Measurements from ENCODE around the gene HEATR3.
A peak's percentile ranks its signal among the peaks of the same experiment; 100 is the strongest.

HEATR3 gene

DNA sequence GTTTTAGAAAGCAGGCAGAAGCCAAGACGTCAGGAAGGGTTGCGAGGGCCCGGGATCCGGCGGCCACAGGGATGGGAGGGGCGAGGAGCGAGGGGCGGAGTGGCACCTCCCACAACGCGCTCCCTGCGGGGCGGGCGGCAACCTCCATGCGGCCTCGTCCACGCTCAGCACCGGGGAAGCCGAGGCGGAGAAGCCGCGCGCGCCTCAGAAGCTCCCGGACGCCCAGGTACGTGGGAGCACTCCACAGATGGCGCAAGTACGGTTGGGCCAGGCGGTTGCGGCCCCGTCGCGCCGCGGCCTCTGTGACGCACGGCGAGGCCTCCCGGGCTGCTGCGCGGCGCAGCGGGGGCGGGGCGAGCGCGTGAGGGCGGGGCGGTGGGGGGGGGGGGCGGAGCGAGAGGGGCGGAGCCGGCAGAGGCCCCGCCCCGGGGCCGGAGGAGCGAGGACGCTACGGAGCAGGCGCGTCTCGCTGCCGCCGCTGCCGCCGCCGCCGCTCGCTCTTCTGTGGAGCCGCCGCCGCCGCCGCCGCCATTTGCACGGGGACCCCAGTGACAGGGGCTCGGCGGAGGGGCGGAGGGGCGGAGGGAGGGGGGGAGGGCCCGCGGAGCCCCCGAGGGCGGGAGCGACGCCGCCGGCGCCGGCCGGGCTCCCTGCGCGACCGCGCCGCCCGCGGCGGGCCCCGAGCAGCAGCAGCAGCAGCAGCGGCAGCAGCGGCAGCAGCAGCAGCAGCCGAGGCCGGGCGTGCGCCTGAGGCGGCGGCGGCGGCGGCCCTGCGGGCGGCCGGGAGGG lies 87.2 kb downstream of the HEATR3 start, which contains the start of gene TENT4B:
TSS of gene TENT4B (plus strand) at position 500 of the 789 bp plus-strand sequence. CDS start 316 bp downstream, outside the sequence.
- TF ChIP-seq, protein P1, sequence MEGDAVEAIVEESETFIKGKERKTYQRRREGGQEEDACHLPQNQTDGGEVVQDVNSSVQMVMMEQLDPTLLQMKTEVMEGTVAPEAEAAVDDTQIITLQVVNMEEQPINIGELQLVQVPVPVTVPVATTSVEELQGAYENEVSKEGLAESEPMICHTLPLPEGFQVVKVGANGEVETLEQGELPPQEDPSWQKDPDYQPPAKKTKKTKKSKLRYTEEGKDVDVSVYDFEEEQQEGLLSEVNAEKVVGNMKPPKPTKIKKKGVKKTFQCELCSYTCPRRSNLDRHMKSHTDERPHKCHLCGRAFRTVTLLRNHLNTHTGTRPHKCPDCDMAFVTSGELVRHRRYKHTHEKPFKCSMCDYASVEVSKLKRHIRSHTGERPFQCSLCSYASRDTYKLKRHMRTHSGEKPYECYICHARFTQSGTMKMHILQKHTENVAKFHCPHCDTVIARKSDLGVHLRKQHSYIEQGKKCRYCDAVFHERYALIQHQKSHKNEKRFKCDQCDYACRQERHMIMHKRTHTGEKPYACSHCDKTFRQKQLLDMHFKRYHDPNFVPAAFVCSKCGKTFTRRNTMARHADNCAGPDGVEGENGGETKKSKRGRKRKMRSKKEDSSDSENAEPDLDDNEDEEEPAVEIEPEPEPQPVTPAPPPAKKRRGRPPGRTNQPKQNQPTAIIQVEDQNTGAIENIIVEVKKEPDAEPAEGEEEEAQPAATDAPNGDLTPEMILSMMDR (IDR thresholded peaks at IDR 0.05; ENCODE audit: extremely low read depth, insufficient read depth, missing control alignments), result peak; percentile 6
- peak; percentile 98 for DNase-seq (ENCODE audit: low spot score)
- in situ Hi-C loops (cut with MboI; ENCODE audit: low pct_unique_long_range_greater_than_20kb, low sequenced_read_pairs, unreplicated experiment), result no loop called here

DNA sequence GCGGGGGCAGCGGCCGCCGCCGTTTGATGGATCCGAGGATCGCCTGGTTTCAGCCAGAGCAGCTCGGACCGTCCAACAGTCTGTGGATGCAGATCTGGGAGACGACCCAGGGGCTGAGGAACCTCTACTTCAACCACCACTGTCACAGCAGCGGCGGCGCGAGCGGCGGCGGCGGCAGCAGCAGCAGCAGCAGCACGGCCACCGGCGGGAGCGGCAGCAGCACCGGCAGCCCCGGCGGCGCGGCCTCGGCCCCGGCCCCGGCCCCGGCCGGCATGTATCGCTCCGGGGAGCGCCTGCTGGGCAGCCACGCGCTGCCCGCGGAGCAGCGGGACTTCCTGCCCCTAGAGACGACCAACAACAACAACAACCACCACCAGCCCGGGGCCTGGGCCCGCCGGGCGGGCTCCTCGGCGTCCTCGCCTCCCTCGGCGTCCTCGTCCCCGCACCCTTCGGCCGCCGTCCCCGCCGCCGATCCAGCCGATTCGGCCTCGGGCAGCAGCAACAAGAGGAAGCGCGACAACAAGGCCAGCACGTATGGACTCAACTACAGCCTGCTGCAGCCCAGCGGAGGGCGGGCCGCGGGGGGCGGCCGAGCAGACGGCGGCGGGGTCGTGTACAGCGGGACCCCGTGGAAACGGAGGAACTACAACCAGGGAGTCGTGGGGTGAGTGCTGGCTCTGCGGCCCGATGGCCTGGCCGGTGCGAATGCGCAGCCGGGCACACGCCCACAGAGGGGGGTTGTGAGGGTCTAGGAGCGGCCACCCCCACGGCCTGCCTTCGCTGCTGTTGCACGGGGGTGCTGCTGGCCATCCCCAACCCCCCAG lies 88.0 kb downstream of the HEATR3 start:
- DNase-seq (ENCODE audit: low spot score), result peak; percentile 56

DNA sequence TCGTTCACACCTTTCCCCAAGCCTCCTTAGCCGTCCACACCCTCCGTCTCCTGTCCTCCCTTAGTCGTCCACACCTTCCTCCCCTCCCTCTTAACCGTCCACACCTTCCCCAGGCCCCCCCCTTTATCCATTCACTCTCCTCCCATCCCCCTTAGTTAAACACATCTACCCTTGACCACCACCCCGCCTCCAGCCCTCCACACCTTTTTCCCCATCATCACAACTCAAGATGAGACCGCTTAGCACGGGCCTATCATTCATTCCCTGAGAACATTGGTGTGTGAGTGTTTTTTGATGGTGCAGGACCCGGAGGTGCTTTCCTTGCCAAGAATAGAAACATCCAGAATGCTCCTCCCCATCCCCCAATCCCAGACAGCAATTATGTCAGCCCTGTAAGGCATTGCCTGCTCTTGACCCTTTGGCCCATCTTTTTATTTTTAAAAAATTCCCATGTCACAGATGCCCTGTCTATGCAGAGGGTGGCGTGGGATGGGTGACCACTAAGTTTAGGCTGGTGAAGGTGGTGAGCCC lies 88.7 kb downstream of the HEATR3 start:
- TF ChIP-seq, protein P1 (IDR thresholded peaks at IDR 0.05; ENCODE audit: extremely low read depth, insufficient read depth, missing control alignments), result no peak
- in situ Hi-C loops (cut with MboI; ENCODE audit: low pct_unique_long_range_greater_than_20kb, low sequenced_read_pairs, unreplicated experiment), result no loop called here
- DNase-seq (ENCODE audit: low spot score), result no peak

More for the DNA sequence above, 88.0 kb downstream of the HEATR3 start:
- TF ChIP-seq, protein P1 (IDR thresholded peaks at IDR 0.05; ENCODE audit: extremely low read depth, insufficient read depth, missing control alignments), result no peak
- in situ Hi-C loops (cut with MboI; ENCODE audit: low pct_unique_long_range_greater_than_20kb, low sequenced_read_pairs, unreplicated experiment), result no loop called here

DNA sequence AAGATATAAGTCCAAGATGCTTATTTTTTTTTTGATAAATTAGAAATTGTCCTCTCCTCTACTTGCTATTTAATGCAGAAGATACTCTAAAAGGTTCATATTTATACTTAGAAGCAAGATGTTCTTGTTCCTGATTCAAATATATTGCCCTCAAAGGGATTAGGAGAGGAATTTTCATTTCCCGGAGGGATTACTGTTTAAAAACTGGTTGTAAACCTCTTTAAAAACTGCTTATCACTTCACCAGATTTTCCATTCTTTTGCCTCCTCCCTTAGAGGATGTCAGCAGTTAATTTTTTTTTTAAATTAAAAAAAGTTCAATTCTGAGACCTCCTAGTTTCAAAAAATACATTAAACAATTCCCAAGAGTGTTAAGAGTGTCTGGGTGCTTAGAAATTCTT lies 90.2 kb downstream of the HEATR3 start:
- TF ChIP-seq, protein P1 (IDR thresholded peaks at IDR 0.05; ENCODE audit: extremely low read depth, insufficient read depth, missing control alignments), result no peak
- in situ Hi-C loops (cut with MboI; ENCODE audit: low pct_unique_long_range_greater_than_20kb, low sequenced_read_pairs, unreplicated experiment), result no loop called here
- DNase-seq (ENCODE audit: low spot score), result no peak
